SH-SY5Y (cell line): Measurements from ENCODE around the gene CTSG.

Experiments
- GATA2 ChIP-seq: IDR thresholded peaks from 2 replicates; pipeline ENCODE4 v1.6.1; 2011; ENCODE audit warnings: mild to moderate bottlenecking, low read depth, low read length
- GATA3 ChIP-seq: IDR thresholded peaks from 2 replicates; pipeline ENCODE4 v1.6.1; 2011; ENCODE audit warnings: low read depth, mild to moderate bottlenecking, low read length, moderate library complexity

CTSG gene, protein sequence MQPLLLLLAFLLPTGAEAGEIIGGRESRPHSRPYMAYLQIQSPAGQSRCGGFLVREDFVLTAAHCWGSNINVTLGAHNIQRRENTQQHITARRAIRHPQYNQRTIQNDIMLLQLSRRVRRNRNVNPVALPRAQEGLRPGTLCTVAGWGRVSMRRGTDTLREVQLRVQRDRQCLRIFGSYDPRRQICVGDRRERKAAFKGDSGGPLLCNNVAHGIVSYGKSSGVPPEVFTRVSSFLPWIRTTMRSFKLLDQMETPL

DNA sequence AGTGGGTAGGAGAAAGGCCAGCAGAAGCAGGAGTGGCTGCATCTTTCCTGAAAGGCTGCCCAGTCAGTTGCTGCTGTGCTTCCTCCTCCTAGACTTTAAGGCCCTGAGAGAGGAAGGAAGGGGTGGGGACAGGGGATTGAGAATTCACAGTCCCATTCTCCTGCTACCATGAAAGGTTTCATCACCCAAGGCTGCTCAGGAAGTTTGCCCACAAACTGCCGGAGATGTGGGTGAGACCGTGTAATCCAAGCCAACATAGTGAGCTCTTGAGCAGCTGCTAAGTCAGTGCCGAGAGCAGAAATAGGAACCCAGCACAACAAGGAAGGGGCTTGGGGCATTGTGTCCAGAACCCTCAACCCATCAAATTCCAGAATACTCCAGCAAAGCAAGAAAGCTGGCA, at the start of gene CTSG:
TSS of gene CTSG (minus strand) at position 69 of the 400 bp plus-strand sequence. CDS start at position 42, 27 bp downstream.
- no peak for TF ChIP-seq GATA2
- TF ChIP-seq GATA3 = no peak

DNA sequence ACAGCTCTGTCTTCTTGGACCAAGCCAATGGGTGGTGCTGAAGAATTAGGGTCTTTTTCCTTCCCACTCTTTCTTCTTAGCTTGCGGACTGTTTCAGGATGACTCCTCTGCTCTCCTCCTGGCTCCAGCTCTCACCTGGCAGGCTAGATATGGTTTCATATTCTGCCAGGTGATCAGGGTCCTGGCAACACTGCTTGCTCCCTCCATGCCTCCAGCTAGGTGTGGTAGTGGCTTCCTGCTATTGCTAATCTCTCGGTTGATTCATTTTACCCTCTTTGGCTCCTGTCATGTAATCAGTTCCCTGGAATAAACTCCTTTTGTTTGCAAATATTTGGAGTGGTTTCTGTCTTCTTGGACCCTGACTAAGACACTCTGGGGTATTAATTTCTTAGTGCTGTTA, 37.7 kb upstream of the CTSG start:
- TF ChIP-seq GATA3 (no peak), GATA2 (no peak)

DNA sequence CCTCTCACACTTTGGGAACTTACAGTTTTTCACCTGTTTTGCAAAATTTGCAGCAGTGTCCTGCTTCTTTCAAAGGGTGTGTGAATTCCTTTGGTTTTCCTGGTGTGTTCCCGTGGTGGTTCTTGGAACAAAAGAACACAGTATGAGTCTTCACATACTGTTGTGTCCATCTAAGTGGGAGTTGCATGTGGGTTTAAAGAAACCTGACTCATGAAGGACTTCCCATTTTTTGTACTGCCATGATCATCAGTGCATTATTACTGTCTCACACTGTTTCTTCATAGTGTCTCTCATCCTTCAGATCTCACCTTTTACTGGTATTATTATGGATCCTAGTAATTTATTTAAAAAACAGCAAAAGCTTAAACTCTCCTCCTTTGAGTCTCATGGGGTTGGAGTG, 37.2 kb upstream of the CTSG start:
- TF ChIP-seq GATA3 = no peak
- no peak for TF ChIP-seq GATA2

DNA sequence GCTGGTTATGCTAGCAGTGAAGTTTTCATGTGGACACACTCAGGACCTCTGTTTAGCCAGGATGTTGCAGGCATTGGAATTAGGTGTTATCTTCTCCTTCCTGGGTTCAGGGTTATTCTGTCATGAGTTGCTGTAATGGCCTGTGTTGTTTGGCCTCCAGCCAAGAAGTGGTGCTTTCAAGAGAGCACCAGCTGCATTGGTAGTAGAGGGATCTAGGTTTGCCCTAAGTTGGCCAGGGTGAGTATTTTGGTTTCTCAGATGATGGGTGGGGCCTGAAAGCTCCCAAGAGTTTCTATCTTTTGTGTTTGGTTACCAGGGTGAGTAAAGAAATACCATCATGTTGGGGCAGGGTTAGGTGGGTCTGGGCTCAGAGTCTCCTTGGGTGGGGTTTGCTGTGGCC, 36.1 kb upstream of the CTSG start:
- no peak for TF ChIP-seq GATA3
- no peak for TF ChIP-seq GATA2

DNA sequence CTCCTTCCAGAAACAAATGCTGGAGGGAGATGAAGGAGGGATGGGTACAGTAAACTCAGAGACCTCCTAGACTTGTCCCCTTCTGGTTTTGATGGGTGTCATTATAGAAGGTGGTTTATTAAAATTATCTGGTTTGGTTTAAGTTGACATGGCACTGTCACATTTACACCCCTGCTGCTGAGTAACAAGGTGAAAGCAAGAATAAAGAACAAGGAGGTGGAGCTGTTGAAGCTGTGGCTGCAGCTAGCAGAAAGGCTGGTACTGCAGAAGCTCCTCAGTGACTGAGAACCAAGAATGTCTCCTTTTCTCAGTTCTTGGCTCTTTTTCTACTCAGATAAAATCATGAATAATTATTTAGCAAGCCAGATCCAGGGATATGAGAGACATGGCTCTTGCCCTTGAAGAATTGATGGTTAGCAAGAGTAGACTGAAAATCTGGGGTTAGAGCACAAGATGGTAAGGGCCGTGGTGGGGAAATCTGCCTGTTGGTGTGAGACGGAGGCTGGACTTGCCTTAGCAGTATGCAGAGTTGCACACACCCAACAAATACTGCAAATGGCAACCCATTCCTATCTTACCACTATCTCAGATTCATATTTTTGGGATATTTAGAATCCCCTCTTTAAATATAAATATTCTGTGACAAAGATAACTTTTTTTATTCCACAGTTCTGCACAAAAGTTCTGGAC, 33.8 kb upstream of the CTSG start, which contains the start of gene GZMH:
TSS of gene GZMH (minus strand) at position 31 of the 690 bp plus-strand sequence. CDS start 72 bp downstream, outside the sequence.
- TF ChIP-seq GATA3 (no peak), GATA2 (no peak)

DNA sequence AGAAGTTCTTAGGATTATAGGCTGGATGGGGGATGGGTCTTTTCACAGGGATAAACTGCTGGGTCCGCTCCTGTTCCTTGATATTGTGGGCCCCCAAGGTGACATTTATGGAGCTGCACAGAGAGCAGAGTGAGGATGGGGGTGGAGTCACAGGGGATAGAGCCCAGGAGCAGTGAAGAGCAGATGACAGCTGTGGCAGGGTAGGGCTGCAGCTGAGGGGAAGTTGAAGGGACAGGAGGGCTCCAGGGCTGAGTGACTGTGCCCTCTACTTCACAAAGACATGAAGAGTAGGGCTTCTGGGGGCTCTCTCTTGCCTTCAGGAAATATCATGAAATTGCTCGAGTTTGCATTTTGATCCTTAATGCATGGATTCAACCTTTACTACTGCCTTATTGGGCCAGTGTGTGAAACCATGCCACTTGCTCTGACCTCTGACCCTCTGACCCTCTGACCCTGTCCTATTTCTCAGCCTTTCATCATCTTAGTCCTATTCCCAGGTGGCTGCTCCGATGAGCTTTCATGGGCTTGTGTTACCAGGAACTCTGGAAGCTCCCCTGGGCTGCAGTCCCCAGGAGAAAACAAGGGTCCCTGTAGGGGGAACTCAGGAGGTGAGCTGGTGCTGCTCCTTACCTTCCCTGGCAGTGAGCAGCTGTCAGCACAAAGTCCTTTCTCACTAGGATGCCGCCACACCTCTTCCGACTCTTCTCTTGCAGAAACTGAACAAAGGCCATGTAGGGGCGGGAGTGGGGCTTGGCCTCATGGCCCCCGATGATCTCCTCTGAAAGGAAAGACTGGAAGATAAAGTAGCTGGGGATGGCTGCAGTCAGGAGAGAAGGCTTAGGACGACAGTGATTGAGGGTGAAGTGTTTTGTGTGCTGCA, 31.8 kb upstream of the CTSG start:
- no peak for TF ChIP-seq GATA3

DNA sequence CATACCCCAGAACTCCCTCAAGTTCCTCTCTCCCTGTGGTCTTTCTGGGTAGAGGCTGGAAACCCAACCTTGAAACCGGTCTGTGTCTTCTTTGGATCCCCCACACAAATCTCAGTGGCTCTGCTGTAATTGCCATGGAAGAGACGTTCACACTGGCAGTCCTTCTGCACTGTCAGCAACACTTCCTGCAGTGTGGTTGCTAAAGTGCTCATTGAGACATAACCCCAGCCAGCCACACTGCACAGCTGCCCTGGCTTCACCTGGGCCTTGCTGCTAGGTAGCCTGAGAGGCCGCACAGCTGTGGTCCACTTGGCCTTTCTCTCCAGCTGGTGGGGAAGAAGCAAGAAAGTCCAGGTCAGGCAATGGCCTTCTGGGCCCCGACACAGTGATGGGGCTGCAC, 31.0 kb upstream of the CTSG start:
- TF ChIP-seq GATA2 (no peak), GATA3 (no peak)

DNA sequence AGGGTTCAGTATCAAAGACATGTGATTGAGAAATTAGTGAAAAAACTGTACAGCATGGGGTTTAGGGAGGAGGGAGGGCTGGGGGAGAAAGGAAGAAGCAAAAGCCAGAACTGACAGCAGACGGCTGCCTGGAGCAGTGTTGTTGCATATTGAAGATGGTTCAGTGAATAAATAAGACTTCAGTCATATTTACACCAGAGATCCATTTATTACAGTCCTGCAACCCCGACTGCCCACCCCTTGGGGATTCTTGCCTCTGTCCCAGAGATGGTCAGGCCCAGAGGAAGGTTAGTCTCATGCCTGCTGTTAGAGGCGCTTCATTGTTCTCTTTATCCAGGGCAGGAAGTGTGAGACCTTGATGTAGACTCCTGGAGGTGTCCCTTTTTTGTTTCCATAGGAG, 30.2 kb upstream of the CTSG start:
- TF ChIP-seq GATA2 (no peak), GATA3 (no peak)

DNA sequence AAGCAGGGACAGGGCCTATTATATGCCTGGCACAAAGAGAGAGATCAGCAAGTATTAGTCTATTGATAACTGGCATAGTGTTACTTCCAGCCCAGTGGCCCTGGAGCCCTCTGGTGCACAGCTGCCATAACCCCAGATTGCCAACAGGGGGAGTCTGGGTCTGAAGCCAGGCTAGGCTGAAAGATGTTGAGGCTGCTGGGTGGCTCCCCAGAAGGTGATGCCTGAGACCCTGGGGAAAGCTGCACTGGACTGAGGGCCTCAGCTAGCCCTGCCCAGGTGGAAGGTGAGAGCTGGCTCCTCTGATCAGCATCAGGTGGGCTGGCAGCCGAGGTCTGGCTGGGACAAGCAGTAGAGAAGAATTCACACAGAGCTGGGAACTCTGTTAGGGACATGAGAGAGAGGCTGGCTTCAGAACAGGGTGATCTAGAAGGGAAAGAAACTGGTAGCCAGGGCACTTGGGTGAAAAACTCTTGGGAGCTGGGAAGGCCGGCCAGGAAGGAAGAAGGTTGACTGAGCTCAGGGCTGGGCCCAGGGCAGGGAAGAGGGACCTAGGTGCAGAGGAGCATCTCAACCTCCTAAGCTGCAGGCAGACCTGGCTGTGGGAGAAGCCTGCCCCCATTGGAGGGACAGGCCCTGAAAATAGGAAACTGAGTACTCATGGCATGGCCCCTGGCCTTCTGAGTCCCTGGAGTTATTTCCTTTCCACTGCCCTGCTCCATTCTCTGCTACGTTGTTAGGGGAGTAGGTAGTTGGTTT, 29.6 kb upstream of the CTSG start:
- TF ChIP-seq GATA2 = no peak
- no peak for TF ChIP-seq GATA3

DNA sequence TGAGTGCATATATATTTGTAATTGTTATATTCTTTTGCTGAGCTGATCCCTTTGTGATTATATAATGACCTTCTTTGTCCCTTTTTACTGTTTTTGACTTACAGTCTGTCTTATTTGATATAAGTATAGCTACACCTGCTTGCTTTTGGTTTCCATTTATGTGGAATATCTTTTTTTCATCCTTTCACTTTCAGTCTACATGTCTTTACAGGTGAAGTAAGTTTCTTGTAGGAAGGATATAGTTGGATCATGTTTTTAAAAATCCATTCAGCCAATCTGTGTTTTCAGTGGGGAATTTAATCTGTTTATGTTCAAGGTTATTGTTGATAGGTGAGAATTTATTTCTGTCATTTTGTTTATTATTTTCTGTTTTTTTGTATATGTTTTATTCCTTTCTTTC, 21.4 kb upstream of the CTSG start:
- no peak for TF ChIP-seq GATA3
- no peak for TF ChIP-seq GATA2

DNA sequence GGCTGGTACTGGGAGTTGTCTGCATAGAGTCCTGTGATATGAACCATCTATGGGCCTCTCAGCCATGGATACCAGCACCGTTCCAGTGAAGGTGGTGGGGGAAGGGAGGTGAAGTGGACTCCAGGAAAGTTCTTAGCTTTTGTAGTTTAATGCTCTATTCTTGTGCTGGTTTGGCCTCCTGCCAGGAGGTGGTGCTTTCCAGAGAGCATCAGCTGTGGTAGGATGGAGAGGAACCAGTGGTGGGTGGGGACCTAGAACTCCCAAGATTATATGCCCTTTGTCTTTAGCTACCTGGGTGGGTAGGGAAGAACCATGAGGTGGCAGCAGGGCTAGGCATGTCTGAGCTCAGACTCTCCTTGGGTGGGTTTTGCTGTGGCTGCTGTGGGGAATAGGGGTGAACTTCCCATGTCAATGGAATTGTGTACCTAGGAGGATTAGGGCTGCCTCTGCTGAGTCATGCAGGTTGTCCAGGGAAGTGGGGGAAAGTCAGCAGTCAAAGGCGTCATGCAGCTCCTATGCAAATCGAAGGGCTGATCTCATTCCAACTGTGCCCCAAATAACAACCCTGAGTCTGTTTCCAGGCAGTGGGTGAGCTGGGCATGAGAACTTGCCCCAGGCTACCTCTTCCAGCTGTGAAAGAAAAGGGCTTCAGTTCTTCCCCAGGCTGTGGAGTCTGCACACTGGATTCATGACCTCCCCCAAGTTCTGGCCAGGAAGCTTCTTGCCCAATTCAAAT, 19.2 kb upstream of the CTSG start:
- TF ChIP-seq GATA2 (no peak), GATA3 (no peak)

DNA sequence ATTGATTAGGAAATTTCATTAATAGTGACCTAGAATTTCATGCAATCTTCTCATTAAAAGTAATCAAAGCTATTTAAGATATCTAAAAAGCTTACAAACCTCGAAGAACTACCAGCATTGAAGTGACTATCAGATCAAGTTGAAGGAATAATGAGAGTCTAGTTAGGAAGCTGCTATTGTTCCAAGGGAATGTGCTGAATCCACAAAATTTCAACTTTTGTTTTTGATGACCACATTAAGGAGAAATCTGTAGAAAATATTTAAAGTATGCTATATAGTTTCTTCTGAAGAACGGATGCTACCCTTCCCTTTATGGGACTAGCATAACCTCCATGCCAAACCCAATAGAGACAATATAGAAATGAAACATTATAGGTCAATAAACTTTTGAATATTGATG, 2.5 kb upstream of the CTSG start:
- TF ChIP-seq GATA2 (no peak), GATA3 (no peak)

DNA sequence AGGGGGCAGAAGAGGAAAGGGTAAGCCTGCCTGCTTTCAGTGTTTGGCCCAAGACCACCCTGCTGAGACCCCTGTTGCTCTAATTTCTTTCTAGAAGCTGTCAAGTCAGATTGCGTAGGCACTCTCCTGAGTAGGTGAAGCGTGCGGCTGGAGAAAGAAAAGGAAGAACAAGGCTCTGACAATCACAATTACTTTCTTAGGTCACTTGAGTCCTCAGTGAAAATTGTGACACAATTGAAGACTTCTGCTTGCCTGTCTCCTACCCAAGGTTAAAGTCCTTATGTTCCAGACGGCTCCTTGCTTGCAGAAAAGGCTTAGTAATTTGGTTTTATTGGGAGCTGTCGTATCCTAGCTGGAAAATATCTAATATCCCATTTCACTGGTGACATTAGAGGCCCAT, 721 bp upstream of the CTSG start:
- TF ChIP-seq GATA3 (no peak), GATA2 (no peak)
